SK-N-MC (cell line): Measurements from ENCODE around the gene ADAMTS17.

ENCODE experiments used
- DNase-seq: peaks from one replicate; pipeline ENCODE4 v3.0.0-alpha.2; 2011; ENCODE audit warnings: low read depth, low spot score
- H3K27ac ChIP-seq: fragments of 200-600 bp; sonication (generic); 2 replicates; pipeline ENCODE4 v1.5.1; 2016; ENCODE audit warnings: mixed run types
- H3K36me3 ChIP-seq: fragments of 200-600 bp; sonication (generic); 2 replicates; pipeline ENCODE4 v1.6.1; 2017; ENCODE audit warnings: antibody characterized with exemption, low read length, mixed read lengths; ENCODE audit not compliant: insufficient read depth
- H3K4me3 ChIP-seq: fragments of 200-600 bp; sonication (generic); 2 replicates; pipeline ENCODE4 v1.5.1; 2016
- H3K9ac ChIP-seq: fragments of 200-600 bp; sonication (generic); 2 replicates; pipeline ENCODE4 v1.8.0; 2017; ENCODE audit warnings: mixed run types, mixed read lengths; ENCODE audit not compliant: insufficient read length
- H3K9me3 ChIP-seq: fragments of 200-600 bp; sonication (generic); 2 replicates; pipeline ENCODE4 v1.6.1; 2017; ENCODE audit warnings: low read depth, mild to moderate bottlenecking, antibody characterized with exemption, low read length, moderate library complexity, mixed read lengths
- EZH2 ChIP-seq: fragments of 200-600 bp; sonication (generic); IDR thresholded peaks from one replicate; pipeline ENCODE4 v1.6.1; 2017; ENCODE audit warnings: antibody characterized with exemption
- FOXP2 ChIP-seq: optimal IDR thresholded peaks from 2 replicates; pipeline ENCODE3; 2011; ENCODE audit warnings: mild to moderate bottlenecking, moderate library complexity; ENCODE audit not compliant: insufficient read depth; ENCODE audit errors: extremely low read length, control extremely low read depth
- POLR2AphosphoS5 ChIP-seq: IDR thresholded peaks from 2 replicates; pipeline ENCODE4 v1.6.1; 2012; ENCODE audit warnings: mild to moderate bottlenecking, low read depth, low read length, borderline replicate concordance

The ADAMTS17 gene

DNA sequence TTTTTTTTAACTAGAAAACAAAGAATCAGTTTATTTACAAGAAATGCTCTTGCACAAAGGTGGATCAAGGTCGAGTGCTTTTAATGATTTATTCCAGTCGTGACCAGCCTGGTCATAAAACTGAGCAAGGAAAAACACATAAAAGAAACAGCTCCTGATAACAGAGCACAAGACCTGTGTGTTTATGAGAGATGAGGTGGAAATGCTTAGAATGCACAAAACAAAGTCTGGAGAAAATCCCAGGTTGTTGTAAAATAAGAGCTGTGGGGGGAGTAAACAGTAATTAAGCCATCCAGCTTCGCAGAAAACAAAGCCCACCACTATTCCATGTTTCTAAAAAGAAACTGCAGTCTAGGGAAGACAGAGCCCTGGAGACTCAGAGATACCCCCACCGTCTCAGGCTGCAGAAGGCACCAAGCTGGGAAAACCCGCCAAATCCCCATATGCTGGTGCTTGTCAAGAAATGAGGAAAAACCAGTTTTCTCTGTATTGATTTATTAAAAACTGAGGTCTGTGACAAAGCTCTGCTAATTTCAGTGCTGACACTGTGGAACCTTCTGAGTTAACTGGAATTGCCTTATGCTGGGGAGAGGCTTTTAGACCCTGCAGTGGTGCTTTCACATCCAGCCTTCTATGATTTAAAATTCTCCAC is 139.3 kb downstream of the ADAMTS17 start:
- DNase-seq: no peak
- TF ChIP-seq POLR2AphosphoS5 (no peak), FOXP2 (no peak), EZH2 (no peak)
- H3K4me3 ChIP-seq: no peak overlapping the region
- H3K27ac ChIP-seq: no peak overlapping the region
- H3K36me3 ChIP-seq: no peaks in the 10 kb centered on the region
- no peak overlapping the region for H3K9ac ChIP-seq
- H3K9me3 ChIP-seq: no peaks in the 10 kb centered on the region

DNA sequence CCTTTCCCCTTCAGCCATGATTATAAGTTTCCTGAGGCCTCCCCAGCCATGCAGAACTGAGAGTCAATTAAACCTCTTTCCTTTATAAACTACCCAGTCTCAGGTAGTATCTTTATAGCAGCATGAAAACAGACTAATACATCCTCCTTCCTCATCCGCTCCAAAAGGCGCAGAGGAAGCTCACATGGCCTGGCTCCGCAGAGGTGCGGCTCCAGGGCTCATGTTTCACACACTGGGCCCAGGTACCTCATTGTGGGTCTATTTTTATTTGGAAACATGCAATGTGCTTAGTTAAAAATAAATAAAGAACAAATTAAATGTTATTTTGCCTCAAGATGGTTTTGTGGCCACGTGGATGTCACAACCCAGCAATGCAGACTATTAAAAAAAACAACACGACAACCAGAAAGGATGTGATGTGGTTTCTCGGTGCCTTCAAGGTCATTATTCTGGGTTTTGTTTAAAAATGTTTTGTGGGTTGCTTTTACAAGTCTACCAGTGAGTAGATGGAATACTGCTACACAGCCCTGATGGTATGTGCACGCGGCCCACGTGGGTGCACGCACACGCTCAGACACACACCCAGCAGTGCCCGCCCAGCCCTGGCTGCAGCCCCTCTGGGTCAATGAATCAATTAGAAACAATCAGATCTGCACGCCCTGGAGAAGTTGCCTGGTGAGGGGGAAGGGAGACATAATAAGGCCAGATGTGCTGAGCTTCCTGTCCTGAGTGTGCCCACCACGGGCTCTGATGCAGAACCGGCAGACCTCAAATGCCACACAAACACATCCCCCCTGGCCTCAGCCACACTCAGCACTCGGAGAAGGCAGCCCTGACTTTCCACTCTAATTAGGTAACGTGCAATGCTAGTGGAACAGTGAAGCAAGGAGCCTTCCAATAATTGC is 140.1 kb downstream of the ADAMTS17 start:
- DNase-seq: no peak
- Histone ChIP-seq H3K27ac (no peak overlapping the region), H3K9me3 (no peaks in the 10 kb centered on the region), H3K36me3 (no peaks in the 10 kb centered on the region), H3K9ac (no peak overlapping the region), H3K4me3 (no peak overlapping the region)
- TF ChIP-seq EZH2: no peak
- TF ChIP-seq POLR2AphosphoS5: no peak
- TF ChIP-seq FOXP2: no peak

DNA sequence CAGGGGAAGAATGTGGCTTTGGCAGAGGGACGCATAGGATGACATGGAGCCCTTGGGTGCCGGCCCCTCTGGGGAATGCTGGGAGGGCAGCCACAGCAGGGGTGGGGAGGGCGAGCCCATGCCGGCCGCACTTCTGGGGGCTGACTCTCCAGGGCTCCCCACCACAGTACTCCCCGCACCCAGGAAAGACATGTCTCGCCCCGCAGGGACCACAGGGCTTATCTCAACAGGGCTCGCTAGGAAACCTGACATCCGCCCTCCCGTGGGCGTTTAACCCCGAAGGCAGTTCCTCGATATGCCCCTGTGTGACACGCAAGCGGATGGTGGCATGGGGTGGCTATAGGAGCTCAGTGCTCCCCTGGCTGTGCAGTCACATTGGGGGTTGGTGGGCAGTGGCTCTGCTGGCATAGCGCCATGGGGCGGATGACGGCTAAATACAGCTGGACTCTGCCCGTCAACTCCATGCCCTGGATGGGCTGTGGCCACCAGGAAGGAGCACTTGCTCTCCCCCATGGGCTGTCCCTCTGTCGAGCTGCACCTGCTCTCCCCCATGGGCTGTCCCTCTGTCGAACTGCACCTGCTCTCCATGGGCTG is 141.4 kb downstream of the ADAMTS17 start:
- Histone ChIP-seq H3K9me3 (no peaks in the 10 kb centered on the region), H3K9ac (no peak overlapping the region), H3K4me3 (no peak overlapping the region), H3K36me3 (no peaks in the 10 kb centered on the region), H3K27ac (no peak overlapping the region)
- TF ChIP-seq FOXP2: no peak
- TF ChIP-seq POLR2AphosphoS5: no peak
- no peak for TF ChIP-seq EZH2
- no peak for DNase-seq

DNA sequence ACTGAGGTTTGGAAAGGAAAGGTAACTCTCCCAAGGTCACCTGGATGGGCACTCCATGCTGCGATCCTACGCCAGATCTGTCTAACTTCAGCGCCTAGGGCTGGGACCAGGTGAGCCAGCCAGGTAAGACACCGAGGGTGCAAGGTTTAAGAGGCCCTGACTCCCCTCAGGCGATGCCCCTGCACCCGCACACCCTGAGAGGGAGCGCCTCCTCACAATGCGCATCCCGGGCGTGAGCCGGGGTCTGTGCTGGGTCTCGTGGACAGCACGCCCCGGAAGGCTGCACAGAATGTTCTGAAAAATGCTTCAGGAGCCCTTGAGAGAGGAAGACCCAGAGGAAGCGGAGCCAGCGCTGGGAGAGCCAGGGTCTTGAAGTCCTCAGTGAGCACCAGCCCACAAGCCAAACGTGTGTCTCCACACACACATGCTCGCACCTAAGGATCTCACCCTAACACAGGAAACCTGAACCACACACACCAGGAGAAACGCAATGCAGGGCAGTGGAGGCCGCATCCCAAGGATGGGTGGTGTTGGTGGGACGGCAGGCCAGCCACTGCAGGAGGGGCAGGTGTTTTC is 142.0 kb downstream of the ADAMTS17 start:
- no peaks in the 10 kb centered on the region for H3K36me3 ChIP-seq
- no peak overlapping the region for H3K27ac ChIP-seq
- no peak overlapping the region for H3K9ac ChIP-seq
- no peak for TF ChIP-seq EZH2
- no peak for TF ChIP-seq FOXP2
- TF ChIP-seq POLR2AphosphoS5: no peak
- DNase-seq: no peak
- H3K9me3 ChIP-seq: no peaks in the 10 kb centered on the region
- H3K4me3 ChIP-seq: no peak overlapping the region

DNA sequence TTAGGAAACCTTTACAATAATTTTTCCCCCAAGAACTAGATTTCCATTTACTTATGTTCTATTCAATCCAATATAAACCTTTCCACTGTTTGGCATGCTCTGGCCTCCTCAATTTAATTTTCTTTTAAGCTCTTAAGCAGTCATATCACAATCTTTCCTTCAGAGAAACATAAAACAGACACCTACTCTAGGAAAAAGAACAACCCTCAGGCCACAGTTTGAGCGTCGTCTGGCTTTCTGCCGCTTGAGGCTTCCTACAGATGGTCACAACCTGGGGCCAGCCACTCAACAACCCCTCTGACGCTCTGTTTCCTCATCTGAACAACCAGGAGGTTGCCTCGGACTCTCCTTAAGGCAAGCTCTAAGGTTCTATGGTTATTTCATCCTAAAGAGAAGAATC is 143.3 kb downstream of the ADAMTS17 start:
- DNase-seq: no peak
- TF ChIP-seq POLR2AphosphoS5 (no peak), FOXP2 (no peak), EZH2 (no peak)
- no peak overlapping the region for H3K4me3 ChIP-seq
- H3K9me3 ChIP-seq: no peaks in the 10 kb centered on the region
- H3K9ac ChIP-seq: no peak overlapping the region
- H3K27ac ChIP-seq: no peak overlapping the region
- no peaks in the 10 kb centered on the region for H3K36me3 ChIP-seq

DNA sequence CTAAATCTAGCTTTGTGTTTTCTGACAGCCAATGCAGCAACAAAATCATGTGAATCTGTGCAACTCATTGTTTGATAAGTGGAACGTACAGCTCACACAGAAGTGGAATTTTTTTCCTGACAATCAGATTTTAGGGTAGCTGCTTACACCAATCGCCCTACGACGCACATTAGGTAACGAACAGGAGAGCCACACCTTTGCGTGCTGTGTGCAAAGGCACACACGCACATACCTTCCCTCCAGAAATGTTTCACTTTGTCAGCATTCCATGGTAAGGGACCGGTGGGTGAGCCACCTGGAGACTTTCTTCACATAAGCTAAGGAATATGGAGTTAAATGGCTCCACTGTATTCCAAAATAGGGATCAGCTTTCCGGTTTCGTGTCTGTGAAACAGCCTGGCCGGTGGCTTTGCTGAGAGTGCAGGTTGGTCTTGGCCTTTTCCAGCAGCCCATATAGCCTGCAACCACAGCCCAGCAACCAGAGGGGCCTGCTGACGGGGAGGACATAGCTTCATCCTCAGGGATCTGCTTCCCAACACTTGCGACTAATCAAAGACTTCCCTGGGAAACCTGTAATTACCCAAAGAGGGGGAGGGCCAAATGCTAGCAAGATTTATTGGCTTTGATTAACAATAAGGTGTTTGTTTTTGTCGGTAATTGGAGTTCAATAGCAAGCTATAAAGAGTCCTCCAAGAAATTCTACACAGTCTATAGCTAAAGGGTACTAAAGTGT is 145.3 kb downstream of the ADAMTS17 start:
- no peak for TF ChIP-seq EZH2
- no peak for TF ChIP-seq POLR2AphosphoS5
- TF ChIP-seq FOXP2: no peak
- H3K4me3 ChIP-seq: no peak overlapping the region
- no peak overlapping the region for H3K9ac ChIP-seq
- H3K27ac ChIP-seq: no peak overlapping the region
- no peaks in the 10 kb centered on the region for H3K9me3 ChIP-seq
- no peak for DNase-seq
- H3K36me3 ChIP-seq: no peaks in the 10 kb centered on the region

DNA sequence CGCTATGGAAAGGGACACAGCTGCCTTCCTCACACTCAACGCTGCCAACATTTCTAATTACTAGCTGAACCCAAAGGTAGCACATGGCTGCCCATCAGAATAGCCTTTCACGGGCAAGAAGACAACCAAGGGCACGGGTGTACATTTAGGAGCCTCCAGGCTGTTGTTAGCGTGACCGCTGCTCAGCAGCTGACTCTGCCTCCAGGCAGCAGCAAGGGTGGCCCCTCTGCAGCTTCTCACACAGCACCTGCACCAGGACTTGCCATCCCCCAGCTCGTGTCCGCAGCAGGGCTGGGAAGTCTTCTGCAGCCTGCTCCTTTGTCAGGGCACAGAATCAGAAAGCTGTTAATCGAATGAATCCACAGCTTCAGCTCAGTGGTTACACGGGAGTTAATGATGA is 146.8 kb downstream of the ADAMTS17 start:
- TF ChIP-seq EZH2 (no peak), POLR2AphosphoS5 (no peak), FOXP2 (no peak)

More for the DNA sequence above, 146.8 kb downstream of the ADAMTS17 start:
- Histone ChIP-seq H3K9ac (no peak overlapping the region), H3K4me3 (no peak overlapping the region), H3K9me3 (no peaks in the 10 kb centered on the region), H3K27ac (no peak overlapping the region), H3K36me3 (no peaks in the 10 kb centered on the region)
- DNase-seq: no peak
